OCI-LY7 (cell line): ENCODE data around the gene TOP2B. TPM values are rescaled to one million over a fixed set of nuclear protein-coding genes. Genes with fewer than 3 reads are reported as not detected.

Source experiments
- BruUV-seq: library from RNA; stranded (reverse); fragments of 400-500 nt; replicated peaks from 2 replicates; lab custom pipeline; 2021; lab: Mats Ljungman, UMichigan
- CTCF ChIA-PET: fragments of 300-600 bp; sonication (Branson Sonifier 250); formaldehyde crosslinking; loops from one replicate; lab custom pipeline; 2022; ENCODE audit warnings: antibody characterized with exemption; ENCODE audit not compliant: unreplicated experiment; lab: Charles Lee
- POLR2A ChIA-PET: fragments of 300-600 bp; sonication (Branson Sonifier 250); formaldehyde crosslinking; loops from one replicate; lab custom pipeline; 2022; ENCODE audit warnings: antibody characterized with exemption; lab: Charles Lee
- DNase-seq: peaks from one replicate; pipeline ENCODE4 v3.0.0-alpha.2; 2015; ENCODE audit warnings: low spot score
- H2AFZ ChIP-seq: fragments of 200-600 bp; sonication (generic), shearing (Covaris generic); 2 replicates; pipeline ENCODE4 v1.6.1; 2014; ENCODE audit warnings: mild to moderate bottlenecking, antibody characterized with exemption, low read length, moderate library complexity
- H3K27ac ChIP-seq: fragments of 200-600 bp; sonication (generic); 2 replicates; pipeline ENCODE4 v1.5.1; 2014; ENCODE audit warnings: mixed run types, low read depth, mild to moderate bottlenecking, moderate library complexity, low read length, inconsistent platforms; ENCODE audit not compliant: poor library complexity, severe bottlenecking
- H3K36me3 ChIP-seq: fragments of 200-600 bp; sonication (generic); 2 replicates; pipeline ENCODE4 v1.6.1; 2014; ENCODE audit warnings: mild to moderate bottlenecking, antibody characterized with exemption, low read length, moderate library complexity, mixed read lengths; ENCODE audit not compliant: insufficient read depth
- H3K4me1 ChIP-seq: fragments of 200-600 bp; sonication (generic); 2 replicates; pipeline ENCODE4 v1.5.1; 2014; ENCODE audit warnings: mild to moderate bottlenecking, low read length; ENCODE audit not compliant: insufficient read depth, poor library complexity, severe bottlenecking
- H3K4me2 ChIP-seq: fragments of 200-600 bp; sonication (generic); 2 replicates; pipeline ENCODE4 v1.6.1; 2014; ENCODE audit warnings: mild to moderate bottlenecking, low read length
- H3K4me3 ChIP-seq: fragments of 200-600 bp; sonication (generic); 2 replicates; pipeline ENCODE4 v1.5.1; 2014; ENCODE audit warnings: mild to moderate bottlenecking, low read depth, low read length; ENCODE audit not compliant: poor library complexity, severe bottlenecking
- H3K79me2 ChIP-seq: fragments of 200-600 bp; sonication (generic); 2 replicates; pipeline ENCODE4 v1.6.1; 2016; ENCODE audit warnings: low read depth, mild to moderate bottlenecking, low read length, moderate library complexity, mixed read lengths; ENCODE audit not compliant: insufficient read depth
- H3K9me2 ChIP-seq: fragments of 200-600 bp; sonication (generic); 2 replicates; pipeline ENCODE4 v1.6.1; 2016; ENCODE audit warnings: mild to moderate bottlenecking, low read length, mixed read lengths; ENCODE audit not compliant: insufficient read depth
- H3K9me3 ChIP-seq: fragments of 200-600 bp; sonication (generic); 2 replicates; pipeline ENCODE4 v1.6.1; 2014; ENCODE audit warnings: mild to moderate bottlenecking, mixed run types, low read length, mixed read lengths
- H4K20me1 ChIP-seq: fragments of 200-600 bp; sonication (generic); 2 replicates; pipeline ENCODE4 v1.6.1; 2014; ENCODE audit warnings: mild to moderate bottlenecking, antibody characterized with exemption, low read length, moderate library complexity, mixed read lengths; ENCODE audit not compliant: insufficient read depth
- EZH2phosphoT487 ChIP-seq: fragments of 200-600 bp; sonication (generic); IDR thresholded peaks from 2 replicates; pipeline ENCODE4 v1.6.1; 2018; ENCODE audit warnings: low read depth, borderline replicate concordance, mild to moderate bottlenecking, mixed run types, antibody characterized with exemption, low read length, moderate library complexity, mixed read lengths
- intact Hi-C: fragments of 100-400 bp; cut with micrococcal nuclease; formaldehyde crosslinking; loops from one replicate; pipeline ENCODE4 v1.10.0; 2022; ENCODE audit not compliant: unreplicated experiment
- total RNA-seq, 2 experiments: library from RNA; depleted of rRNA in 1 of 2; stranded (reverse); fragments of >200 nt in 1 of 2; shearing (Covaris generic) in 1 of 2; gene quantifications; 2 replicates each; pipeline ENCODE4 v1.2.3, GENCODE V29; 2014 to 2022
- TF ChIP-seq, protein P1 (sequence below): fragments of 200-600 bp; sonication (generic); conservative IDR thresholded peaks from 2 replicates; pipeline ENCODE4 v1.5.1; 2014; ENCODE audit warnings: mild to moderate bottlenecking, antibody characterized with exemption, low read length, moderate library complexity, mixed read lengths

TOP2B gene
- total RNA-seq, 2 experiments from 2014 or later = 162 to 264 TPM

DNA sequence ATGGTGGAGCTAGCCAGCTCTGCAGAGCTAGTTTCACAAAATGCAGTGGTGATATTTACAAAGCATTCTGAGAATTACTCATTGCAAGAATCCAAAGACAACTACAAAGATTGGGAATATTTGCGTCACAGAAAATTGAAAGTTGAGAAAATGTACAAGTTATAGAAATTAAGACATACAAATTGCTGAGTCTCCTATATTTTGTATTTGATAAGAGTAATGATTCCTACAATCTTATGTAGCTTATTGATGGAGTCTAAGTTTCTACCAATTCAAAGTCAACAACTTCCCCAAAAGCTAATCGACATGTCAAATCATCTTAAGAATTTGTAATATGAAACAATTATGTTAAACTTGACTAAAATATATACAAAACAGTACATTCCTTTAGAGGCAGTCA is 46.4 kb upstream of the TOP2B start:
- no peak overlapping the region for H2AFZ ChIP-seq
- BruUV-seq = no TSS peak
- CTCF ChIA-PET = no interaction called here

DNA sequence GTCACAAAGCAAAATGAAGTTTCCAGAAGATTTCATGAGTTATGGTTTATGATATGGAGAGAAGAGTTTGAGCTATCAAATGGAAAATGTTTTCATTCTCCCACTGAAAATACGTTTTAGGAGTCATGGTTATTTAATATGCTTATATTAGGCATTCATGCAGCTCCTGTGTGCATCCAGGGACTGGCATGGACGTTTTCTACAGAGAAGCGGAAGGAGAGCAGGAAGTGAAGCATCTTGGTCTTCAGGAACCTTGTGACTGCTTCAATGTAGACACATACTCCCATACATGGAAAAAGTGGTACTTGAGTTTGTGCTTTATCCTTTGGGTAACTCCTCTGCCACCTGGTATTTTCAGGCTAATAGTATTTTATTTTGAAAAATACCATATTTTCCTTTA is 43.3 kb upstream of the TOP2B start:
- BruUV-seq = no TSS peak
- H3K36me3 ChIP-seq = no peaks in the 10 kb centered on the region
- H2AFZ ChIP-seq = no peak overlapping the region
- H3K4me1 ChIP-seq = no peaks in the 10 kb centered on the region
- H3K27ac ChIP-seq = no peak overlapping the region
- ChIA-PET CTCF (no interaction called here), POLR2A (interaction anchor here (1.7 kb wide), 1 partner anchor 40 kb away, joined by 4 read pairs; no protein-coding TSS in a partner anchor)
- no peaks in the 10 kb centered on the region for H3K9me3 ChIP-seq
- no peak overlapping the region for H3K4me2 ChIP-seq
- H3K79me2 ChIP-seq = no peaks in the 10 kb centered on the region
- DNase-seq = no peak
- no peaks in the 10 kb centered on the region for H4K20me1 ChIP-seq
- no peaks in the 10 kb centered on the region for H3K9me2 ChIP-seq
- TF ChIP-seq, protein P1, sequence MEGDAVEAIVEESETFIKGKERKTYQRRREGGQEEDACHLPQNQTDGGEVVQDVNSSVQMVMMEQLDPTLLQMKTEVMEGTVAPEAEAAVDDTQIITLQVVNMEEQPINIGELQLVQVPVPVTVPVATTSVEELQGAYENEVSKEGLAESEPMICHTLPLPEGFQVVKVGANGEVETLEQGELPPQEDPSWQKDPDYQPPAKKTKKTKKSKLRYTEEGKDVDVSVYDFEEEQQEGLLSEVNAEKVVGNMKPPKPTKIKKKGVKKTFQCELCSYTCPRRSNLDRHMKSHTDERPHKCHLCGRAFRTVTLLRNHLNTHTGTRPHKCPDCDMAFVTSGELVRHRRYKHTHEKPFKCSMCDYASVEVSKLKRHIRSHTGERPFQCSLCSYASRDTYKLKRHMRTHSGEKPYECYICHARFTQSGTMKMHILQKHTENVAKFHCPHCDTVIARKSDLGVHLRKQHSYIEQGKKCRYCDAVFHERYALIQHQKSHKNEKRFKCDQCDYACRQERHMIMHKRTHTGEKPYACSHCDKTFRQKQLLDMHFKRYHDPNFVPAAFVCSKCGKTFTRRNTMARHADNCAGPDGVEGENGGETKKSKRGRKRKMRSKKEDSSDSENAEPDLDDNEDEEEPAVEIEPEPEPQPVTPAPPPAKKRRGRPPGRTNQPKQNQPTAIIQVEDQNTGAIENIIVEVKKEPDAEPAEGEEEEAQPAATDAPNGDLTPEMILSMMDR = no peak
- no peak for TF ChIP-seq EZH2phosphoT487
- no peak overlapping the region for H3K4me3 ChIP-seq
- intact Hi-C loops = no loop called here

More for the DNA sequence above, 46.4 kb upstream of the TOP2B start:
- no peak overlapping the region for H3K4me2 ChIP-seq
- H3K9me2 ChIP-seq = no peaks in the 10 kb centered on the region
- H3K27ac ChIP-seq = no peak overlapping the region
- no peak overlapping the region for H3K4me3 ChIP-seq
- TF ChIP-seq, protein P1 = no peak
- no peak for TF ChIP-seq EZH2phosphoT487
- no peaks in the 10 kb centered on the region for H4K20me1 ChIP-seq
- no peaks in the 10 kb centered on the region for H3K9me3 ChIP-seq
- H3K79me2 ChIP-seq = no peaks in the 10 kb centered on the region
- H3K36me3 ChIP-seq = no peaks in the 10 kb centered on the region
- DNase-seq = no peak
- intact Hi-C loops = no loop called here
- POLR2A ChIA-PET = interaction anchor here (1.0 to 3.1 kb wide), 2 partner anchors 10 to 45 kb away, joined by 3 to 9 read pairs; no protein-coding TSS in a partner anchor
- no peaks in the 10 kb centered on the region for H3K4me1 ChIP-seq

DNA sequence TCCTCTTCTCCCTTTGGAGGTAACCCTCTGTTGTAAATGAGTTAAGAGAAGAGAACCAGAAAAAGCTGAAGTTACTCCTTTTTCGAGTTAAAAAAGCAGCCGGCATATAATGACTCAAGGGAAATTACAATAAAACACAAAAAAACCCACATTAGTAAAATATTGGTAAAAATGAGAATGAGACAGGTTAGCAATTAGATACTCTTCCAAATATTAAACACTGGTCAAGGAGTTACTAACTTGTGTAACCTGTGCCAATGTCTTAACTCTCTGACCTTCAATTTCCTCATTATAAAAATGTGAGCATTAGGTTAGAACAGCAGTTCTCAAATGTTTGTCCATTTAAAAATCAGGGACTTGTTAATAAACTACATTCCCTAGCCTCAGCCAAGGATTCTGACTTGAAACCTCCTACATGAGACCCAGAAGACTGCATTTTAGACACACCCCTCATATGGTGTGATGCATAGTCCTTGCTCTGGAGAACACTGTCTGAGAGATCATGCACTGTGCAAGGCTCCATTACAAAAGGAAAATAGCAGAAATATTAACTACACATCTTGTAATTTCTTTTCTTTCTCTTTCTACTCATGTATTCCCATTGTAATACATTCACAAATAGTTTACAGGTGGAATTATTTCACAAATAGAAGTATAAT is 42.7 kb upstream of the TOP2B start:
- POLR2A ChIA-PET = interaction anchor here (0.6 to 1.7 kb wide), 4 partner anchors 10 to 141 kb away, joined by 3 to 5 read pairs (median 4); no protein-coding TSS in a partner anchor
- CTCF ChIA-PET = no interaction called here
- Histone ChIP-seq H3K79me2 (no peaks in the 10 kb centered on the region), H3K4me1 (no peaks in the 10 kb centered on the region), H3K36me3 (no peaks in the 10 kb centered on the region), H3K9me2 (no peaks in the 10 kb centered on the region), H2AFZ (no peak overlapping the region), H3K9me3 (no peaks in the 10 kb centered on the region), H3K4me3 (no peak overlapping the region), H3K27ac (no peak overlapping the region), H3K4me2 (no peak overlapping the region), H4K20me1 (no peaks in the 10 kb centered on the region)
- no peak for DNase-seq
- no TSS peak for BruUV-seq
- TF ChIP-seq EZH2phosphoT487 = no peak
- TF ChIP-seq, protein P1 = no peak
- intact Hi-C loops = no loop called here
